SW 1271 (cell line): ENCODE results near the gene TMEM134.

Experiments
- DNase-seq, 2 experiments: peaks; one replicate each; lab custom pipeline; 2025; lab: John Stamatoyannopoulos, UW

The TMEM134 gene

DNA sequence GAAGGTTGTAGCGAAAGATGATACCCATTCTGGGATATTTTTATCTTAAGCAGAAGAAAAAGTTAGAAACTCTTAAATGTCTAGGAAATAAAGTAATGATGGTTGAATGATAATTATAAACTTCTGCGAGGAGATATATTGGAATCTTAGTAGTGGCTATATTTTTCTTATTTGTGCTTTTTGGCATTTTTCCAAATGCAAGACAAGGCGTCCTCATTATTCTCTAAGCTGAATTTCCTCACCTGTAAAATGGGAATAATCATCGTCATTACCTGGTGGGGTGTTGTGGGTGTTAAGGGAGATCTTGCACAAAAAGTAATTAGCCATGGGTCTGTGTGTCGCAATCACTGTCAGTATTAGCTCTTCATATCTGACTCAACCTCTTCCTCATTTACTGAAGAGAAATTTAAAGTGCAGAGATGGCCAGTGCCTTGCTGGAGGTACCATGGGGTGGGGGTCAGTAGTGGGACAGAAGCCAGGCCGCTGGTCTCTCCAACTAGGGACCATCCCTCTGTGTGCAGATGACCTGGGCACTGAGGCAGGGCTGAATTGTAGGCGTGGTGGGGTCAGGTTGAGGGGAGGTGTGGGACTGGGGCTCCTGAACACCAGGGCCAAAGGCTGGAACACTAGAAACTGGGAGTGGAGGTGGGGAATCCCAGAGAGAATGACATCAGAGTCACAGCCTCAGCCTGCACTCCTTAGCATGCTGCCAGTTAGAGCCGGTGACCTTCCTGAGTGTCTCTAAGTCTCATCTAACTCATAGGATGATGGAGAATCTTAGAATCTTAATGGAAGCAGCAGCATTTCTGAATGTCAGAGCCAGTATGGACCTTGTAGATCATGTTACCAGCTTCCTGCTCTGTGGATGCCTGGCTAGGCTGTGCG lies 32.0 kb upstream of the TMEM134 start:
- DNase-seq, result no peak

DNA sequence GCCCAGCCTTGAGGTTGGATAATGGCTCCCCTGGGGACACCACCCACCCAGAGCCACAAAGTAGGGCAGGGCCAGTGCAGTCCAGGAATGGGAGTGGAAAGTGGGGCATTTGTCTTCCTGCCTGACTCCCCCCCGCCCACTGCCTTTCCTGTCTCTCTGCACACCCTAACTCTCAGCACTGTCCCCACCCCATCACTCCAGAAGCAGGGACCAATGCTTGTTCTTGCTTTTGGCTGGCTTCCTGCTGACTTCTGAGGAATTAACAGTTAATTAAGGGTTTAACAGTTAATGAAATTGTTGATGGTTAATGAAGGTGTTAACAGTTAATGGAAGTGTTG lies 31.4 kb upstream of the TMEM134 start:
- no peak for DNase-seq

DNA sequence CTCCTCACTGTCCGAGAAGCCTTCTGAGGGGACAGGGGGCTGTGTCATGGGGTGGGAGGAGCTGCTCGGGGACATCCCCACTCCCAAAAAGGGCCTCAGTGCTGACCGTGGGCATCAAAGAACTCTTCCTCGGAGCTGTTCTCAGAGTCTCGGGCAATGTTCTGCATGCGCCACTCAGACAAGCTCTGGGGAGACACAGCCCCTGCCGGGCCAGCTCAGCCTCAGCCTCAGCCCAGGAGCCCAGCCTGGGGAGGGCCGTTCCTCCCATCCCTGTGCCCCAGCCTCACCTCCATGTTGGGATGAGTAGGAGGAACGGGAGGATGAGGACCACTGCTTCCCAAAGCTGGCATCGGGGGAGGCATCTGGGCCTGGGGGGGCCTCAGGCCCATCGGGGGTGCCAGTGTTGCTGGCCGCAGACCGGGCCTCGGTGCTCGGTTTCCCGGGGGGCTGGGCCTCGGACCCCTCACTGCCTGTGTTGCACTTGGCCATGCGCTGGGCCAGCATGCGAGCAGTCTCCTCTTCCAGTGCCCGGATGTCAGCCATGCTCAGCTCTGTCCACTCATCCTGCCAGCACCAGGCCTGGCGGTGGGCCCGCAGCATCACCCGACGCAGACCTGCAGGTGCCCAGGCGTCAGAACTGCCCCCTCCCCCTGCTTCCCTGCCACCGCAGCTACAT lies 30.9 kb upstream of the TMEM134 start:
- DNase-seq, result no peak

DNA sequence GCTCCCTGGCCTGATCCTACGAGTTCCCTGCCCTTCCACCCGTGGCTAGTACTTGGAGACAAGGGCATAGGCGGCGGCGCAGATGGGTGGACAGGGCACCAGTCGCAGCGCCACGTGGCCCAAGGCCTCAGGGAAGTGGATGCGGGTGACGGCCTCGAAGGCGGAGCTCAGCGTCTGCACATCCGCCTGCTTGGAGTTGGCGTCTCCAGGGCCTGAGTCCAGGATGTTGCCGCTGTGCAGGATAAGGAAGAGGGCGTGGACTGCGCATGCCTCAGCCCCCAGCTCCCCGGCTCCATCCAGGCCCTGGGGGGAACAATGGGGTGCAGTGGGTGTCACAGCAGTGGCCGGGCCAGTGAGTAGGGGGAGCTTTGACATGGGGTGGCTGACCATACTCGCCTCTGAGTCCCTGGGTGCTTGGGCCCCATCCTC lies 29.5 kb upstream of the TMEM134 start:
- DNase-seq, result no peak

DNA sequence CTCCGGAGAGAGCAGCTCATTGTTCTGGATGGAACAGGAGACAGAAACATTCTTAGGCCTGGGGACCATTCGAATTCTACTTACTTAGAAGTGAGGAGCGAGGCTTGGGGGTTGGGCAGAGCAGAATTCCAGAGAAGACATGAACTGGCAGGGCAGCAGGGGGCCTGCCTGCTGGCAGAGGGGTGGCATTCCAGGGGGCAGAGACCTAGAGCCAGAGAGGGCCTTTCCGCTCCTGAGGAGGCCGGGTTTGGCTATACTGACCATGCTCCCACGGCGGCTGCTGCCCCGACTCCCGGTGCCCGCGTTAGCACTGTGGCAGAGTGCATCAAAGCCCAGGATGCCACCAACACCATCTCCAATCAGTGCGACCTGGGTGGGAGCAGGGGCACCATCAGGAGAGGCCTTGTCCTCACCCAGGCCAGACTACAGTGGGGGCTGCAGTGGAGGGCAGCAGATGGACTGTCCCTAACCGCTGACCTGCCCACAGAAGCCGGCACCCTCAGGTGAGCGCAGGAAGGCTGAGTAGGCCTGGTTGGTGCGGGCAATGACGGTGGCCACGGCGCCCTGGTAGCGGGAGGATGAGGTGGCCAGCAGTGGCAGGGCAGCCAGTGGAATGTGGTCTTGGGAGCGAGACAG lies 28.7 kb upstream of the TMEM134 start:
- no peak for DNase-seq

DNA sequence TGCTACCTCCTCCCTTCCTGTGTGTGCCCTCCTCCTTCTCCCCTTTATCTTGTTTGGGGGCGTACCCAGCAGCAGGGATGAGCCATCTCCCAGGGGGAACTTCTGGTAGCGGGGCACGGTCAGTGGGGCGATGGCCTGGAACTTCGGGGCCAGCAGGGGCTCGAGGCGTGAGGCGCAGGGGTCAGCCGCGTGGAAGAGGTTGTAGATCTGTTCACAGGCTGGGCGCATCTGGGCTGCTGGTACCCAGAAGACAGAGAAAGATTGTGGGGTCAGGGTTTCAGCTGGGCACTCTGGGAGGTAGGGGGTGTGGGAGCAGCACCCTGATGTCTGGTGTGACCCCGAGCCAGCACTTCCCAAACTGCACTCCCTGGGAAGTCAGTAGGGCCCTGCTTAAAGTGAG lies 27.1 kb upstream of the TMEM134 start:
- DNase-seq, result no peak

DNA sequence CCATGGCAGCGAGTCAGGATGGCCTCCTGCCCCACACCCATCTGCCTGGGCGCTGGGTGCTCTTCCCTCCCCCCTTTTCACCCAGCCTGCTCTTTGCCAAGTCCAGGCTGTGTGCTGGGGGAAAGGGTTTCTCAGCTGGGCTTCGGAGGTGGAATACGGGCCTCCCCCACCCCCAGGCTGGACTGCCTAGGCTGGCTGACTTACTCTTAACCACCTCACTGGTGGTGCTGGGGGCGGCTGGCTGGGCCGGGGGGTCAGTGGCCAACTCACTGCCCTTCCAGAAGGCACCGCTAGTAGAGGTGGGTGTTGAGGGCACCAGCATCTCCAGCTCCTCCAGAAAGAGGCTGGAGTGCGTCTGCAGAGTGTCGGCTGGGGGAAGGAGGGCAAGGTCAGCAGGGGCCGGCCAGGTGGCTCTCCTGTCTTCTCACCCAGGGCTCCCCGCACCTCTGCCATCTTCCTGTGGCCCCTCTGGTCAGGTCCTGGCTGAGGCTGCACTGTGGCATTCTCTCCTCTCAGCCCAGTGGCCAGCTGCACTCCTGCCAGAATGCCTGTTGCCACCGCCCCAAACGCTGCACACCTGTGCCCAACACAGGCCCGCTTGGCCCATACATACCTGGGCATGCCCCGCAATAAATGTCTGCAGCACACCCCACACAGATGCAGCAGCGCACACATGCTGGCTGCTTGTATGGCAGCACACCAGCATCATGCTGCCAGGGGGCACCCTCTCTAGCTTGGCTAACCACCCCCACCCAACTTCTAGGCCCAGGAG lies 26.4 kb upstream of the TMEM134 start:
- DNase-seq, result no peak

DNA sequence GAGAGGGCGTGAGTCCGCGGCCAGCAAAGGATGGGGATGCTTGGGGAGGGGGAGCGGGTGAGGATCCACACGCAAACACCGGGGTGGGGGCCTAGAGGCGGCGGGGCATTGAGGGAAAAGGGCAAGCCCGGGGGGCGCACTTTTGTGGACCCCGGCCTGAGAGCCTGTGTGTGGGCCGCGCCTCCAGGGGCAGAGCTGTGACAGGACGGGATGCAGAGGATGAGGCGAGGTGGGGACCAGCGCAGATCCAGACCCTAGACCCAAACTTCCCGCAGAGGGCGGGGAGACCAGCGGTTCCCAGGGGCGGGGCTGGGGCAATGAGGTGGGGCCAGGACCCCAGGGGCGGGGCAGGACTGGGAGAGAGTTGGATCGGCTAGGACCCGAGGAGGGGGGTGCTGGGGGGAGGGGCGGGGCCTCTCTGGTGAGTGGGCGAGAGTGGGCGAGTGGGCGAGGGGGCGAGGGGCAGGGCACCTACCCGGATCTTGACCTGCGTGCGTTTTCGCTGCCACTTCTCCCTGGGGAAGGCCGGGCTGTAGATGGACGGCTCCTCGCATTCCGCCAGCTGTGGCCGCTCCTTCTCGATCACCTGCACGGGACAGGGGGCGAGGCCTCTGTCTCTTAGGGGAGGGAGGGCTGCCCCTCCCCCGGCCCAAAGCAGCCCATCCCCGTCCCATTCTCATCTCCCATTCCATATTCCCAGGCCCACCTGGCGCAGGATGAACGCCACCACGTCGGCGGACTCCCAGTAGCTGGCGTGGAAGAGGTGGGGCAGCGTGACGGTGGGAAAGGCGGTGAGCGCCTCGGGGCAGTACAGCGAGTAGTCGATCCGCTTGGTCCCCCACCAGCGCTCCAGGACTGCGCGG lies 25.6 kb upstream of the TMEM134 start:
- DNase-seq, result no peak

DNA sequence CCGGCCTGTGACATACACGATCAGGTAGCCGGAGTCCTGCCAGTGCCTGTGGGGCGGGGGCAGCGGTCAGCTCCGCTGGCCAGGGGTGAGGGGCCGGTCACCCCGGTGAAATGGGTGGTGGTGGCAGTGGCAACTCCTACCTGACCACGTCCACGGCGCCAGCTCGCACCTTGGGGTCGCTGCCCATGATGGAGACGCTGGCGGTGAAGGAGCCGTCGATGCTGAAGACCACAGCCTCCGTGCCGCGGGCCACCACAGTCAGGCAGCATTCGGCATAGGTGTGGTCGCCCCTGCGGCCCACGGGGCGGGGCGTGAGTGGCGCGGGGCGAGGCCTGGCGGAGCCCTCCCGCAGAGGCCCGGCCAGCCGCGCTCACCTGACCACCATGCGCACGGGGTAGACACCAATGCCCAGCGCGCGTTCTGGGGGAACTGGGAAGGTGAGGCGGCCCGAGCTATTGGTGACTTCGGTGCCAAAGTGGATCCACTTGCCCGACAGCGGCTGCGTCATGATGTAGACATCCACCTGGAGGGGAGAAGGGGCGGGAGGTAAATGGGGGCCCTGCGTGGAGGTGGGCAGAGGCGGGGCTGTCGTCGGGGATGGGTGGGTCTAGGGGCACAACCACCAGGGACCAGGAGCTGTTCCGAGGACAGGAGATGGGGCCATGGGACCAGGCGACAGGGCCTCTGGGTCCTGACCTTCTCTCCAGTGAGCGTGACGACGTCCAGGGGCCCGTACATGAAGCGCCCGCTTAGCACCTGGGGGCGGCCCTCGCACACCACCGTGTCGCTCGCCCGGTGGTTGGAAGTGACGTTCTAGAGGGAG lies 24.7 kb upstream of the TMEM134 start:
- no peak for DNase-seq

DNA sequence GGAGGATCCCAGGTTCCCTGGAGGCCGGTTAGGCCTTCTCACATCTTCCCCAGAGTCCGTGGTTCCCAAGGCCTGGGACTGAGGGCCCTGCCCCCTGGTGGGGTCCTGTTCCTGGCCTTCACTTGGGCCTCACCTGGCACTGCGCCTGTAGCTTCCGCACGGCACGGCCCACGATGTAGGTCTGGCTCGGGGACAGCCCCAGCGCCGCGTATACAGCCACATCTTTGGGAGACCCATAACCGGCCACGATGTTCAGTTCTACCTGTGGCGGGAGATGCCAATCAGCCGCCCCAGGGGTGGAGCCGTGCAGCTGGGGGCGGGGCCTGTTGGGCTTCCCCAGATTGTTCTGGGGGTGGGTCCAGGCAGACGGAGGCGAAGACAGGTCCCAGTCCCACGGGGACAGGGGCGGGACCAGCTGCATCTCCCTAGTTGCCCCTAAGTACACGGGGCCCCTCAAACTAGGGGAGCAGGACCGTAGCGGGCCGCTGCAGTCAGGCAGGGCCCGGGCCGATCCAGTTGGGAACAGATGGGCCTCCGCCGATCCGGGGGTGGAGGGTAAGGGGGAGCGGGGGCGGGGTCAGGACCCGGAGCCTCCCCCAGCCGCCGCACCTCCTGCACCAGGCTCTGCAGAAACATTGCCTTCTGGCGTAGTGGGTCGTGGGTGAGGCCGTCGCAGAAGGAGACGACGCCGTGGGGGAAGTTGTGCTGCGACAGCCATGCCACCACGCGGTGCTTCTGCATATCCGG lies 23.9 kb upstream of the TMEM134 start:
- DNase-seq, result no peak

DNA sequence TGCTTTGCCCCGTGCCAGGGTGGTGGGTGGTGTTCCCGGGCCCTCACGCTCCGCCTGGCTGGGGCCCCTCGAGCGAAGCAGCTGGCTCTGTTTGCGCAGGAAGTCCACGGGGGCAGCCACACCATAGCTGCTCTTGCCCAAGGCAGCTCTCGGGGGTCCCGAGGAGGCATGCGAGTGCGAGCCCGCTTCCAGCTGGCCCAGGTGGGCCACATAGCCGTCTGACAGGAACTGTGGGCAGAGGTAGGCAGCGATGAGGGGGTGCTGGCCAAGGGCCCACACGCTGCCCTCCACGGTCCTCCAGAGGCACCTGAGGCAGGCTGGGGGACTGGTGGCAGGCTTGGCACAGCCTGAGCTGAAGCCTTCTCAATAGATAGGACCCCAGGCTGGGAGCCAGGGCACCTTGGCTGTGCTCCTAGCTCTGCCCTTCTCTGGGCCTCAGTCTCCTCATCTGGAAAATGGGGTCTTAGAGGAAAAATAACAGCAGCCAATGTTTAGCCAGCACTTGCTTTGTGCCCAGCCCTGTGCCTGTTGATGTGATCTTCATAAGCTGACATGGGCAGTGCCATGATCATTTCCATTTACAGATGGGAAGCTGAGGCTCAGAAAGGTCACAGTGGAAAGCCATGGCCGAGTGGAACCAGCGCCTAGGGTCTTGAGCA lies 23.1 kb upstream of the TMEM134 start:
- no peak for DNase-seq

DNA sequence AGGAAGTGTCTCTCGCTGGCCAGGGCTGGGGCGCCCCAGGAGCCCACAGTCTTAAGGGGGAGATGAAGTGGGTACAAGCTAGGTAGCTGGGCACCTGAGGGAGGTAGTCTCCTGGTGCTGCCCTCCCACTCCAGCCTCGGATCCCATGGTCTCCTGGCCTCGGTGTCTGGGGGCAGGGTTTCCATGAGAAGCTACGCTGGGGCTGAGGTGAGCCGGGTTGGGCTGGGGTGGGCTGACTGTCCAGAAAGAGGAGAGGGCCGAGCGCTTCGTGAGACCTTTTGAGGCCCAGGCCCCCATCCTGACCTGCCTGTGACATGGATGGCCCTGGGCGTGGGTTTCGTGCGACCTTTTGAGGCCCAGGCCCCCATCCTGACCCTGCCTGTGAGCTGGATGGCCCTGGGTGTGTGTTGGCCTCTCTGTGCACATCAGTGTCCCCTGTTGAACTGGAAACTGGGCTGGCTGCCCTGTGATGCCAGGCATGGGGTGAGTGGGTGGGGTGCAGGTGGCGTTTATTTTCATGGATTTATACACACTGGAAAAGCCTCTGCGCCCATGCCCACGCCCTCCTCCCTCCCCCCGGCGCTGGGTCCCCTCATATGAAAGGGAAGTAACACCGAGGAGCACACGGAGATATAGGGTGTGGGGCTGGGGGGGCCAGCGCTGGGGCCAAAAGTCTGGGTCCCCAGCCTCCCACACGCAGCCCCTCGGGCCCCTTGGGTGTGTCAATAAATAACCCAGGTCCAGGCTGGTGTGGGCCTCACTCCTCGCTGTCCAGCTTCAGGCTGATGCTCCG lies 22.4 kb upstream of the TMEM134 start:
- DNase-seq, result no peak

DNA sequence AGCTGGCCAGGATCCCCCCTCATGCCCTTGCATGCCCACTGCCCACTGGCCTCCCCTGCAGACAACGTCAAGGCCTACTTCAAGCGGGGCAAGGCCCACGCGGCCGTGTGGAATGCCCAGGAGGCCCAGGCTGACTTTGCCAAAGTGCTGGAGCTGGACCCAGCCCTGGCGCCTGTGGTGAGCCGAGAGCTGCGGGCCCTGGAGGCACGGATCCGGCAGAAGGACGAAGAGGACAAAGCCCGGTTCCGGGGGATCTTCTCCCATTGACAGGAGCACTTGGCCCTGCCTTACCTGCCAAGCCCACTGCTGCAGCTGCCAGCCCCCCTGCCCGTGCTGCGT lies 21.6 kb upstream of the TMEM134 start:
- no peak for DNase-seq

DNA sequence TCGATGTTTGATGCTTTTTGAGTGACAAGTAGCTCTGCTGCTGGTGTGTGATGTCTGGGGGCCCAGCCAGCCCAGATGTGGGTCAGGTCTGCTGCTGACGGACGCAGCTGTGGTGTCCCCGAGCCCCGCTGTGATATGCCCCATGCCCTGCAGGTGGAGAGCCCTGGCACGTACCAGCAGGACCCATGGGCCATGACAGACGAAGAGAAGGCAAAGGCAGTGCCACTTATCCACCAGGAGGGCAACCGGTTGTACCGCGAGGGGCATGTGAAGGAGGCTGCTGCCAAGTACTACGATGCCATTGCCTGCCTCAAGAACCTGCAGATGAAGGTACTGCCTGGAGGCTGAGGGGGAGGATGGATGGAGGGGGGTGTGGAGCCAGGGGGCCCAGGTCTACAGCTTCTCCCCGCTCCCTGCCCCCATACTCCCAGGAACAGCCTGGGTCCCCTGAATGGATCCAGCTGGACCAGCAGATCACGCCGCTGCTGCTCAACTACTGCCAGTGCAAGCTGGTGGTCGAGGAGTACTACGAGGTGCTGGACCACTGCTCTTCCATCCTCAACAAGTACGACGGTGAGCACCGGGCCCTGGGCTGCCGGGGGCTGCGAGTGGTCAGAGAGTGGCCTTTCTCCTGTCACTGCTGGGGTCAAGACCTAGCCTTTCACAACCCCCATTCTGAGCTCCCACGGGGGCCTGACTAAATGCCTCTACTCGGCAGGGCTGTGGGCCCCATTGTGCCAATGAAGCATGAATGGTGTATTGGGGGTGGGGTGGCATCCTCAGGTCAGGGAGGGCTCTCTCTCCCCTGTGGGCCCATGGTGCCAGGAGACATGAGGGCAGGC lies 21.1 kb upstream of the TMEM134 start:
- DNase-seq, result no peak

DNA sequence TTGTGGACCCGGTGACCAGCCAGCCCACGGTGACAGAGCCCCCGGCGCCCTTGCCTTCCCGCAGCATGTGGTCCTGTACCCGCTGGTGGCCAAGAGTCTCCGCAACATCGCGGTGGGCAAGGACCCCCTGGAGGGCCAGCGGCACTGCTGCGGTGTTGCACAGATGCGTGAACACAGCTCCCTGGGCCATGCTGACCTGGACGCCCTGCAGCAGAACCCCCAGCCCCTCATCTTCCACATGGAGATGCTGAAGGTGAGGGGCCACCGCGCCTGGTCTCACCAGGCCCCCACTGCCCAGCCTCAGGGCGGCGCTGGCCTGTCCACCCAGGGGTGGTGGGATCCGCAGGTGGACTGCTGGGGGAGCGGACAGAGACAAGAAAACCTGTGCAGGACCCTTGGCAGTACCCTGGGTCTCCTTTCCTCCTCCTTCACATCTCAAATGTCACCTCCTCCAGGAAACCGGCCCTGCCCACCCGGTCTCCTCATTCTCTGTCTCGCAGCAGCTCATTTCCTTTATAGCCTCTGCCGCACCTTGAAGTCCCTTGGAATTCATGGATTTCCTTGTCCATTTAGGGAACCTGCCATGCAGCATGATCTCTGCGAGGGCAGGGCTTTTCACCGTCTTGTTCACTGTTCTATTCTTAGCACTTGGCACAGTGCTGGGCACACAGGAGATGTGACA lies 20.3 kb upstream of the TMEM134 start:
- no peak for DNase-seq

DNA sequence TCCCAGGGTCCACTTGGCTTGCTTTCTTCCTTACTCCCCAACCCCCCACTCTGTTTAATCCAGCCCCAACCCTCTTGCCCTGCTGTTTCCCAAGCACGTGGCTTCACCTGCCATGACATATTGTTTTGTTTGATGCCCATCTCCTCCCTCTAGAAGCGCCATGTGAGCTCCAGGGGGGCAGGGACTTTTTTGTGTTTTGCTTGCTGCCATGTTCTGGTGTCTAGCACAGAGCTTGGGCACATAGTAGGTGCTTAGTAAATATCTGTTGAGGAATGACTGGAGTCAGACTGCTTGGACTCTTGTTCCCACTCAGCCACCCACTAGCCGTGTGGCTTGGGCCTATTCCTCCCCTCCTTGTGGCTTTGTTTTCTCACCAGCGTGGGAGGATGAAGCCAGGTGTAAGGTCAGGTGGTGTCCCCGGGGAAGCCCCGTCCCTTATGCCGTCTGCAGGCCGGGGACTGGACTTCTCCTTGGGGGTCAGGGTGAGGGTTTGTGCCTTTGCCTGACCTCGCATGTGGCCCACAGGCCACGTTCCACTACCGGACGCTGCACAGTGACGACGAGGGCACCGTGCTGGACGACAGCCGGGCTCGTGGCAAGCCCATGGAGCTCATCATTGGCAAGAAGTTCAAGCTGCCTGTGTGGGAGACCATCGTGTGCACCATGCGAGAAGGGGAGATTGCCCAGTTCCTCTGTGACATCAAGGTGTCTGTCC lies 17.6 kb upstream of the TMEM134 start:
- no peak for DNase-seq
